ENCODE data around the gene A1CF.
"Not testable (repeated sequence)": the region's sequence is repeated elsewhere in the genome, so short reads cannot be mapped to it uniquely, and the experiment has no call there.

A1CF gene

DNA sequence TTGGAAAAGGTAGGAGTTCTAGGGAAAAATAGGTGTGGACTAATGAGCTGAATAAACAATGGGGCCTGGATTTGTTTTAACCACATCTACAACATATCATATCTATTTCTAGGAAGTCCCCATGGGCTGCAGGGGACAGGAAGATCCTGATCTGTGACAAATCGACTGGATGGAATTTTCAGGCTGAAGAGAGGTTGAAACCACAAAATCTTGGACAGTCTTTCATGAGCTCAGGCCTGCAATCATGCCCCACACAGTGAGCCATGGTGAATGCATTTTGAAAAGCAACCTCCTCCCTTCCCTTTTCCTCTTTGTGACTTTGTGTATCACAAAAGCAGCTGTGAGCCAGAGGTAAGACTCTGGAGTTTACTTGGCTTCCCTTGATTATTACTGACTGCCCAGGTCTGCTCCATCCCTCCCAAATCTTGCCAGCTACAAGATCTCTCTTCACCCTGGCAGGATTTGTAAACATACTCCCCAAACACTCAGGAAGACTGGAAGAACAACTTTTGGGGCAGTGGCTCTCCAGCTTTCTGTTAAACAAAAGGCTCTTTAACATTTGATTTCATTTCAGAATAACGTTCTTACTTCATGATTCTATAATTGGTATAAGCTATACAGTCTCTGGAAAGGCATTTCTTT lies 79.3 kb downstream of the A1CF start:
- H3K4me3 ChIP-seq (ENCODE audit: low read depth, low read length) = no peak overlapping the region
- DNase-seq (ENCODE audit: low read depth) = no peak

DNA sequence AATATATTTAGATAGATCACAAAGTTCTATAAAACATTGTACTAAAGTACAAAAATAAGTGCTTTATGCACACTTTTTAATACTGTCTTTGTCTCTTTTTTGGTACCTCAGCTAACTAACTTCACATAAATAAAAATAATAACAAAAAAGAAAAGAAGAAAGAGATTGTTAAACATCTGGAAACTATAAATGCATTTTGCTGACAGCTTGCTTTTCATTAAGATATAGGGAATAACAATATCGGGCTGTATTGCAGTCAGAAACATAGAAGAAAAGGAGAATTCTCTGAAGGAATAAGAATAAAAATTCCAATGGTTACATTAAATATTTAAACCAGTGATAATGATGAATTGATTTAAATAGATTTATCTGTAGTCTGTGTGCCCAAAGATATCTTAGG lies 85.8 kb downstream of the A1CF start:
- no peak for DNase-seq (ENCODE audit: low read depth)
- H3K4me3 ChIP-seq (ENCODE audit: low read depth, low read length) = no peak overlapping the region

- no peak for DNase-seq (ENCODE audit: low read depth)
- no peak overlapping the region for H3K4me3 ChIP-seq (ENCODE audit: low read depth, low read length)
These were observed 87.1 kb downstream of the A1CF start for GRCh38 chr10:50798297-50798696.

GRCh38 chr10:50796693-50797092 lies 88.7 kb downstream of the A1CF start:
- H3K4me3 ChIP-seq (ENCODE audit: low read depth, low read length) = no peak overlapping the region
- DNase-seq (ENCODE audit: low read depth) = no peak

DNA sequence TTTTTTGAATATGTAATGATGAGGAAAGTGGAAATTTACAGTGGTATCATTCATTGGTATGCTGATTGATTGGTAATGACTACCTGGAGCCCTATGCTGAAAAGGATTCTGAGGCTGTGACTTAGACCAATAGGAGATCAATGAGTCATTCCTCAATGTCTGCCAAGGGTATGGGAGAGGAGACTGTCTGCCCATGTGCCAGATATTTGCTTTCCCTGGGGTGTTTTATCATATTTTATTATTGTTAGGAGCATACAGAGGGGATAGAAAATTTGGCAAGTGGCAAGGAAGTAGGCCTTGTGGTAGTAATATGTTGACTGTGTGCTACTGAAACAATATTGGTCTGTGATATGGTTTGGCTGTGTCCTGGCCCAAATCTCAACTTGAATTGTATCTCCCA lies 90.9 kb downstream of the A1CF start:
- no peak overlapping the region for H3K4me3 ChIP-seq (ENCODE audit: low read depth, low read length)
- no peak for DNase-seq (ENCODE audit: low read depth)

- DNase-seq (ENCODE audit: low read depth) = no peak
- no peak overlapping the region for H3K4me3 ChIP-seq (ENCODE audit: low read depth, low read length)
These were observed 96.2 kb downstream of the A1CF start for GRCh38 chr10:50788951-50789945.

- DNase-seq (ENCODE audit: low read depth); H3K4me3 ChIP-seq (ENCODE audit: low read depth, low read length): not testable (repeated sequence)
These were observed 97.5 kb downstream of the A1CF start for GRCh38 chr10:50787962-50788361.

GRCh38 chr10:50782017-50782416 lies 103.4 kb downstream of the A1CF start:
- DNase-seq (ENCODE audit: low read depth) = not testable (repeated sequence)

DNA sequence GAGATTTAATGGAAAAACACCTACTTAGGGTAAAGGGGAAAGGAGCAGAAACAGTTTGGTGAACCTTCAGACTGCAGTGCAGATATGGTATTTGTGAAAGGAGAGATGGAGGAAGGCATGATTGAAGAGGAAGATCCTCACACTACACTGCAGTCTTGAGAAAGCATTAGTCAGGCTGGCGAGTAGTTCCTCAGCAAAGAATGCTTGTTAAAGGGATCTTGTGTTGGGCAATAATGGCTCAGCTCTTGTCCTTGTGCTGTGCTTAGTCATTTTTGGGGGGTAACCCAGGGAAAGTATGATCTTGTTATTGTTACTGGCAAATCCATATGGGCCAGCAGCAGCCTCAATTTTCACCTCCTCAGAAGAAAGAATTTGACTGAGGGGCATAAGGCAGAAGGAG lies 105.4 kb downstream of the A1CF start:
- H3K4me3 ChIP-seq (ENCODE audit: low read depth, low read length) = not testable (repeated sequence)
- DNase-seq (ENCODE audit: low read depth) = peak; percentile 40

More at GRCh38 chr10:50782017-50782416, 103.4 kb downstream of the A1CF start:
- not testable (repeated sequence) for H3K4me3 ChIP-seq (ENCODE audit: low read depth, low read length)

- not testable (repeated sequence) for H3K4me3 ChIP-seq (ENCODE audit: low read depth, low read length); DNase-seq (ENCODE audit: low read depth)
These were observed 110.6 kb downstream of the A1CF start for GRCh38 chr10:50774868-50775267.

DNA sequence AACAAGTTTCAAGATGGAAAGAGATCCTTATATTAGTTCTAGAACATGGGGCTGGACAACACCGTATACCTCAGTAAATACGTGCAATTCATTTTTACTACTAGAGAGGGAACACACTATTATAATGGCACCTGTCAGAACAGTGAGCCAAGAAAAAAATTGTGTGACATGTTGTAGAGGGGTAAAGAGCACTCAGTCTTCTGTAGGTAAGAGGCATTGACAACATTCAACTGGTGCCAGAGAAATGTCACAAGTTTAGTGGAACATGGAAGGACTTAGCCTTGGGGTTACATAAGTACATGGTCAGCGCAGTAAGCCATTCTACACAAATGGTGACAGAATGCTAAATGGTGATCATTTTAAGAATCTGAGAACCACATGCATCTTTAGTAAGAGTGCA lies 113.4 kb downstream of the A1CF start:
- H3K4me3 ChIP-seq (ENCODE audit: low read depth, low read length); DNase-seq (ENCODE audit: low read depth): not testable (repeated sequence)

GRCh38 chr10:50766774-50767513 lies 118.5 kb downstream of the A1CF start:
- not testable (repeated sequence) for DNase-seq (ENCODE audit: low read depth); H3K4me3 ChIP-seq (ENCODE audit: low read depth, low read length)
